Esophagus muscularis mucosa (tissue), 4 donors: Measurements from ENCODE around the gene FNTB. TPM values are rescaled to one million over a fixed set of nuclear protein-coding genes. Genes with fewer than 3 reads are reported as not detected.
"Not testable (repeated sequence)": the region's sequence is repeated elsewhere in the genome, so short reads cannot be mapped to it uniquely, and the experiment has no call there.

Source experiments
- DNase-seq: peaks from one replicate; pipeline ENCODE4 v3.0.0-alpha.2; 2017; ENCODE audit errors: extremely low spot score
- H3K27ac ChIP-seq, 4 donors: fragments of 200-600 bp; sonication (generic); replicated peaks in 1 of 4; 1 replicate in 3 of 4; 2 replicates in 1 of 4; pipeline ENCODE4 v1.5.1; 2016 to 2019; ENCODE audit warnings: mild to moderate bottlenecking in 1 of 4
- H3K27me3 ChIP-seq, 4 donors: fragments of 200-600 bp; sonication (generic); one replicate each; pipeline versions ENCODE4 v1.5.1 to v1.6.0; 2016 to 2019
- H3K36me3 ChIP-seq, 4 donors: fragments of 200-600 bp; sonication (generic); one replicate each; pipeline ENCODE4 v1.5.1; 2016 to 2019
- H3K4me1 ChIP-seq, 4 donors: fragments of 200-600 bp; sonication (generic); one replicate each; pipeline ENCODE4 v1.5.1; 2016 to 2019
- H3K4me3 ChIP-seq, 4 donors: fragments of 200-600 bp; sonication (generic); 1 replicate in 2 of 4; 2 replicates in 2 of 4; pipeline ENCODE4 v1.5.1; 2016 to 2019; ENCODE audit warnings: mild to moderate bottlenecking in 4 of 4, moderate library complexity in 1 of 4
- H3K9me3 ChIP-seq, 4 donors: fragments of 200-600 bp; sonication (generic); 1 replicate in 3 of 4; 2 replicates in 1 of 4; pipeline ENCODE4 v1.5.1; 2016 to 2019
- EP300 ChIP-seq: sonication (generic); formaldehyde crosslinking; IDR thresholded peaks from one replicate; pipeline ENCODE4 v1.6.1; 2017; ENCODE audit warnings: antibody characterized with exemption
- POLR2A ChIP-seq: fragments of 450-650 bp; IDR thresholded peaks from one replicate; pipeline ENCODE4 v1.6.1; 2017; ENCODE audit warnings: antibody characterized with exemption, moderate library complexity, mild to moderate bottlenecking, low read depth
- POLR2AphosphoS5 ChIP-seq, 2 donors: sonication (generic); formaldehyde crosslinking; IDR thresholded peaks; one replicate each; pipeline ENCODE4 v1.6.1; 2017; ENCODE audit warnings: antibody characterized with exemption in 2 of 2
- WGBS: methylation state at CpG from one replicate; pipeline ENCODE4 v1.1.5; 2018; 5-methylcytosine and 5-hydroxymethylcytosine counted together
- intact Hi-C: fragments of 100-400 bp; cut with DNase I; formaldehyde crosslinking; loops from one replicate; pipeline ENCODE4 v1.15.1; 2023
- total RNA-seq, 4 donors: library from RNA; depleted of rRNA; stranded (reverse); fragments of >200 nt; gene quantifications; one replicate each; pipeline versions ENCODE4 v1.1.0 to v1.2.1, GENCODE V29; 2016
- TF ChIP-seq, protein P1 (sequence below), 3 experiments: fragments of 200-600 bp in 2 of 3; fragments of 450-650 bp in 1 of 3; sonication (generic) in 2 of 3; IDR thresholded peaks; one replicate each; pipeline ENCODE4 v1.5.1; 2017 to 2019; ENCODE audit warnings: antibody characterized with exemption in 3 of 3, mild to moderate bottlenecking in 2 of 3, moderate library complexity in 1 of 3

Gene FNTB
- total RNA-seq, 4 donors from 2014 or later = 10.3 to 20.7 (median 15.5) TPM

DNA sequence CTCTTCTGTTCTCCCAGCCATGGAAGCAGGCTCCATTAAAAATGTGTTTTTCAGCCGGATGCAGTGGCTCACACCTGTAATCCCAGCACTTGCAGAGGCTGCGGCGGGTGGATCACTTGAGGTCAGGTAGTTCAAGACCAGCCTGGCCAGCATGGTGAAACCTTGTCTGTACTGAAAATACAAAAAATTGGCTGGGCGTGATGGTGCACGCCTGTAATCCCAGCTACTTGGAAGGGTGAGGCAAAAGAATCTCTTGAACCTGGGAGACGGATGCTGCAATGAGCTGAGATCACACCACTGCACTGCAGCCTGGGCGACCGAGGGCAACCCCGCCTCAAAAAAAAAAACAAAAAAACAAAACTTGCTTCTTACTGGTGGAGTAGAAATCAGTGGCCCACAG lies 39.8 kb downstream of the FNTB start:
- Histone ChIP-seq H3K4me1 (peaks cover 0 to 24% (median 19%) of the 10 kb centered on the region in 4 donors), H3K27me3 (no peaks in the 10 kb centered on the region), H3K4me3 (peak overlapping the region in 1 of 4 donors; percentile 10), H3K27ac (peak overlapping the region; percentile 64 to 81 (median 78)), H3K36me3 (peaks cover 7 to 50% (median 20%) of the 10 kb centered on the region in 4 donors), H3K9me3 (no peaks in the 10 kb centered on the region)
- intact Hi-C loops = no loop called here
- WGBS = 93% methylated on average over 9 of the region's 9 CpGs
- TF ChIP-seq POLR2A (no peak), POLR2AphosphoS5 (IDR thresholded peaks at IDR 0.05) (no peak), EP300 (no peak)
- TF ChIP-seq, protein P1, sequence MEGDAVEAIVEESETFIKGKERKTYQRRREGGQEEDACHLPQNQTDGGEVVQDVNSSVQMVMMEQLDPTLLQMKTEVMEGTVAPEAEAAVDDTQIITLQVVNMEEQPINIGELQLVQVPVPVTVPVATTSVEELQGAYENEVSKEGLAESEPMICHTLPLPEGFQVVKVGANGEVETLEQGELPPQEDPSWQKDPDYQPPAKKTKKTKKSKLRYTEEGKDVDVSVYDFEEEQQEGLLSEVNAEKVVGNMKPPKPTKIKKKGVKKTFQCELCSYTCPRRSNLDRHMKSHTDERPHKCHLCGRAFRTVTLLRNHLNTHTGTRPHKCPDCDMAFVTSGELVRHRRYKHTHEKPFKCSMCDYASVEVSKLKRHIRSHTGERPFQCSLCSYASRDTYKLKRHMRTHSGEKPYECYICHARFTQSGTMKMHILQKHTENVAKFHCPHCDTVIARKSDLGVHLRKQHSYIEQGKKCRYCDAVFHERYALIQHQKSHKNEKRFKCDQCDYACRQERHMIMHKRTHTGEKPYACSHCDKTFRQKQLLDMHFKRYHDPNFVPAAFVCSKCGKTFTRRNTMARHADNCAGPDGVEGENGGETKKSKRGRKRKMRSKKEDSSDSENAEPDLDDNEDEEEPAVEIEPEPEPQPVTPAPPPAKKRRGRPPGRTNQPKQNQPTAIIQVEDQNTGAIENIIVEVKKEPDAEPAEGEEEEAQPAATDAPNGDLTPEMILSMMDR (IDR thresholded peaks at IDR 0.05) = no peak
- no peak for DNase-seq

DNA sequence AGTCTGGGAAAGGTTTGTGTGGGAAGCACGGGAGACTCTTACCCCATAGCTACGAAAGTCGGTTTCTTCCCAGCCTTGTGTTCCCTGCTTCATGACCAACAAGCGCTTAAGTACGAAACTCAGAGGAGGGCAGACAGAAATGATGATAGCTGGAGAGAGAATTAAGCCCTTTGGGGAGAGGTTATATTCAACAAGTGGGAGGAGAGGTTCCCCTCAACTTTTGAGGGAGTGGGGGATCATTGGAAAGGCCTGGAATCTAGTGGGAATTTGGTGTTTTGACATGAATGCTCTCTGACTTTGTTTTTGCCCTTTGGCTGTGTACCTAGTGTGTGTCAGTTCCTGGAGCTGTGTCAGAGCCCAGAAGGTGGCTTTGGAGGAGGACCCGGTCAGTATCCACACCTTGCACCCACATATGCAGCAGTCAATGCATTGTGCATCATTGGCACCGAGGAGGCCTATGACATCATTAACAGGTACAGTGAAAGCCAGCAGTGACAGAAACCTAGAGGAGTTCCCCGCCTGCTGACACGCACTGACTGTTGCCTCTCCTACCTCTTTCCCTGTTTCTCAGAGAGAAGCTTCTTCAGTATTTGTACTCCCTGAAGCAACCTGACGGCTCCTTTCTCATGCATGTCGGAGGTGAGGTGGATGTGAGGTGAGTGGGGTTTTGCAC lies 40.6 kb downstream of the FNTB start:
- WGBS = 95% methylated on average over 11 of the region's 11 CpGs
- H3K4me3 ChIP-seq = no peak overlapping the region
- intact Hi-C loops = no loop called here

DNA sequence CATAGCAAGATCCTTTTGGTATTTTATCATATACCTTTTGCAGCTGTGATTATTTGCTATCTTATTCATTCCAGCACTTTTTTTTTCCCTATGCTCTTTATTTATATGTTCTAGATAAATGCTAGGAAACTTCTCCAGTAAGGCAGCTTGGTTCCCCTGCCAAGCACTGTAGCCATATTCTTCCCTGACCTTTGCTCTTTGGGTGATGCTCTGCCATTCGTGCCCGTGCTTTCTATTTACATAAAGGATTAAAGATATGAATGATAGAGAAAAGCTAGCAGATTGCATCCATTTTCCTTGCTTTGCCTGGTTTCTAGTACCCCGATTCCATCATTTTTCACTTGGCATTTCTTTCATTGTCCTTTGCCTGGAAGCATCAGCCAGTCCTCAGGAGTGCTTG lies 42.2 kb downstream of the FNTB start:
- WGBS = 77% methylated on average over 3 of the region's 3 CpGs
- no peak for DNase-seq
- Histone ChIP-seq H3K4me3 (no peak overlapping the region), H3K9me3 (no peaks in the 10 kb centered on the region), H3K27ac (no peak overlapping the region), H3K27me3 (no peaks in the 10 kb centered on the region), H3K36me3 (peaks cover 11 to 65% (median 31%) of the 10 kb centered on the region in 4 donors), H3K4me1 (peaks cover 0 to 24% (median 19%) of the 10 kb centered on the region in 4 donors)
- TF ChIP-seq POLR2A = no peak
- TF ChIP-seq, protein P1 (IDR thresholded peaks at IDR 0.05) = no peak
- TF ChIP-seq POLR2AphosphoS5 (IDR thresholded peaks at IDR 0.05) = no peak
- intact Hi-C loops = no loop called here

More for the DNA sequence above, 40.6 kb downstream of the FNTB start:
- peak overlapping the region in 1 of 4 donors; percentile 80 for H3K27ac ChIP-seq
- no peaks in the 10 kb centered on the region for H3K27me3 ChIP-seq
- peaks cover 7 to 48% (median 21%) of the 10 kb centered on the region in 4 donors for H3K36me3 ChIP-seq
- peaks cover 0 to 24% (median 19%) of the 10 kb centered on the region in 4 donors for H3K4me1 ChIP-seq
- DNase-seq = no peak
- TF ChIP-seq, protein P1 (IDR thresholded peaks at IDR 0.05) = no peak
- TF ChIP-seq EP300 (no peak), POLR2A (no peak)
- no peaks in the 10 kb centered on the region for H3K9me3 ChIP-seq

DNA sequence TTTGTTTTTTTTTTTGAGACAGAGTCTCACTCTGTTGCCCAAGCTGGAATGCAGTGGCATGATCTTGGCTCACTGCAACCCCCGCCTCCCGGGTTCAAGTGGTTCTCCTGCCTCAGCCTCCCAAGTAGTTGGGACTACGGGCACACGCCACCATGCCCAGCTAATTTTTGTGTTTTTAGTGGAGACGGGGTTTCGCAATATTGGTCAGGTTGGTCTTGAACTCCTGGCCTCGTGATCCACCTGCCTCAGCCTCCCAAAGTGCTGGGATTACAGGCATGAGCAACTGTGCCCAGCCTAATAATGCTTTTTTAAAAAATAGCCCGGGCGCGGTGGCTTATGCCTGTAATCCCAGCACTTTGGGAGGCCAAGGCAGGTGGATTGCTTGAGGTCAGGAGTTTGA lies 44.6 kb downstream of the FNTB start:
- H3K36me3 ChIP-seq = peaks cover 11 to 66% (median 31%) of the 10 kb centered on the region in 4 donors
- intact Hi-C loops, DNase-seq, H3K4me3 ChIP-seq, H3K9me3 ChIP-seq, H3K27ac ChIP-seq, H3K27me3 ChIP-seq: not testable (repeated sequence)
- peaks cover 13 to 22% (median 17%) of the 10 kb centered on the region in 4 donors for H3K4me1 ChIP-seq
- WGBS = 95% methylated on average over 10 of the region's 10 CpGs

DNA sequence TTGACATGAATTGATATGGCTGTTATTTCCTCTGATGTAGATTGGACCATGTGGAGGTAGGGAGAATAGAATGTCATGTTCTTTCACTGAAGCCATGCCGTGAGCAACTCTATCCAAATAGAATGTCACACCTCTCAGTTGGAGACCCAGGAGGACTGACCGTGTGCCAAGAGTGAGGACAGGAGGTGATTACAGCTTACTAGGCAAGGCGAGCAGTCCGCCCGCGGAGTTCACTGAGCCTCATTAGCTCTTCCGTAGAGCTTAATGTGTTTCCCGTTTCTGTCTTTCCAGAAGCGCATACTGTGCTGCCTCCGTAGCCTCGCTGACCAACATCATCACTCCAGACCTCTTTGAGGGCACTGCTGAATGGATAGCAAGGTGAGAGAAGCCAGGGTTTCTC lies 45.6 kb downstream of the FNTB start:
- Histone ChIP-seq H3K4me3 (no peak overlapping the region), H3K9me3 (no peaks in the 10 kb centered on the region), H3K27ac (no peak overlapping the region), H3K27me3 (no peaks in the 10 kb centered on the region), H3K36me3 (peaks cover 11 to 61% (median 27%) of the 10 kb centered on the region in 4 donors), H3K4me1 (peaks cover 12 to 15% (median 13%) of the 10 kb centered on the region in 4 donors)
- TF ChIP-seq POLR2AphosphoS5 (IDR thresholded peaks at IDR 0.05) (no peak), EP300 (no peak), POLR2A (no peak)
- TF ChIP-seq, protein P1 (IDR thresholded peaks at IDR 0.05) = no peak
- 88% methylated on average over 11 of the region's 11 CpGs for WGBS
- DNase-seq = no peak
- intact Hi-C loops = no loop called here
